ENCODE results near the gene ADAP1. TPM values are rescaled to one million over a fixed set of nuclear protein-coding genes. Genes with fewer than 3 reads are reported as not detected.

The ADAP1 gene, protein sequence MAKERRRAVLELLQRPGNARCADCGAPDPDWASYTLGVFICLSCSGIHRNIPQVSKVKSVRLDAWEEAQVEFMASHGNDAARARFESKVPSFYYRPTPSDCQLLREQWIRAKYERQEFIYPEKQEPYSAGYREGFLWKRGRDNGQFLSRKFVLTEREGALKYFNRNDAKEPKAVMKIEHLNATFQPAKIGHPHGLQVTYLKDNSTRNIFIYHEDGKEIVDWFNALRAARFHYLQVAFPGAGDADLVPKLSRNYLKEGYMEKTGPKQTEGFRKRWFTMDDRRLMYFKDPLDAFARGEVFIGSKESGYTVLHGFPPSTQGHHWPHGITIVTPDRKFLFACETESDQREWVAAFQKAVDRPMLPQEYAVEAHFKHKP
- 3.7 to 5.1 TPM (median 4.0 TPM) in 5 replicates for total RNA-seq (2022; extraction: Qiagen RNA extraction; ENCODE audit: low read depth)

DNA sequence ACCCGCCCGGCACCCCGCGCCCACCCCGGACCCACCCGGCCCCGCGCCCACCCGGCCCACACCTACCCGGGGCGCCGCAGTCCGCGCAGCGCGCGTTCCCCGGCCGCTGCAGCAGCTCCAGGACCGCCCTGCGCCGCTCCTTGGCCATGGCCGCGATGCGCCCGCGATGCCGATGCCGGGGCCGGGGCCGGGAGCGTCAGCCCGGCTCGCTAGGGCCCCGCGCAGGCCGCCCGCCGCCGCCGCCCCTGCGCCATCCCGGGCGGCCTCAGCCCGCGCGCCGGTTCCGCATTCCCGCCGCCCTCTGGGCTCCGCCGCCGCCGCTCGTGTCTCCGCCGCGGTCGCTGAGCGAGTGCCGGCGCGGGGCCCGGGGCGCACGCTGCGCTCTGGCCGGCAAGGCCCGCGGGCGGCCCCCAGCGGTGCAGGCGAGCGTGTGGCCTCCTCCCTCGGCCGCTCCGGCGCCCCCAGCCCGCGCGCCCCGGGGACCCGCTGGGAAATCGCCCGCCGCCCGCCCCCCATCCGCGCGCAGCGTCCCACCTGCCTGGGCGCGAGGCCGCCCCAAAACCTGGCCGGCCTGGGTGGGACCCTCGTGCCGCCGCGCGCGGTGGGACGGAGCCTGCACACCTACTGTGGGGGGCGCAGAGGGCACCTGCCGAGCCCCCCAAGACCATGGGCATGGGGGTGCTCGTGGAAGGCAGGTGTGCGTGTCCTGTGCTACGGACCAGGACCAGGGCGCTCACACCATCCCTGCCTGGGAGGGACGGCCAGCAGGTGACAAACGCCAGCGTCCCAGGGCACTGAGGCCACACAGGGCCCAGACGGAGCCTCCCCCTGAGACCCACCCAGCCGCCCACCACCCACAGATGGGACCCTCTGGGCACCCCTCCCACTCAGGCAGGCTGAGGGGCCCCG is at the start of gene ADAP1:
Gene ADAP1, minus strand, starts transcription at position 351 of the 909 bp plus-strand sequence. Its CDS starts 203 bp downstream, at position 148.

DNA sequence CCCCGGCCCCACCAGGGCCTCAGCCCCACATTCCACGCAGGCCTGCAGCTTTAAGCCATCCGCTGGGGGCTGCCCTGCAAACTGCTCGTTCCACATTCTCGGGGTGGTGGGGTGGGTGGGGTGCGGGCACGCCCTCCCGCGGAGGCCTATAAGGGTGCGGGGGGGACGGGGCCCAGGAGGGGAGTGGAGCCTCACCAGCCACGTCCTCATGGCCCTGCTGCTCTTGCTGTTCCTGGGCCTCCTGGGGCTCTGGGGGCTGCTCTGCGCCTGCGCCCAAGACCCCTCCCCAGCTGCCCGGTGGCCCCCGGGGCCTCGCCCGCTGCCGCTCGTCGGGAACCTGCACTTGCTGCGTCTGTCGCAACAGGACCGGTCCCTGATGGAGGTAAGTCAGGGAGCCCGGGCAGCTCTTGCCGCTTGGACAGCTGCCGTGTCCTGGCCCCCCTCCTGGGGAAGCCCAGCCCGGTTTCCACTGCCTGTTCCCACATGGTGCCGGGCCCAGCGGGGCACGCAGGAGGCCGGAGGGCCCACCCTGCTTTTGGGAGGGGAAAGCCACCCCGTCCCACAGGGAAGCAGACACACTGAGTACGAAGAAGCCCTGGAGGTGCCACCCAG is 28.6 kb upstream of the ADAP1 start, which contains the start of gene CYP2W1:
Gene CYP2W1, plus strand, starts transcription at position 178 of the 612 bp plus-strand sequence. Its CDS starts 31 bp downstream, at position 209.

DNA sequence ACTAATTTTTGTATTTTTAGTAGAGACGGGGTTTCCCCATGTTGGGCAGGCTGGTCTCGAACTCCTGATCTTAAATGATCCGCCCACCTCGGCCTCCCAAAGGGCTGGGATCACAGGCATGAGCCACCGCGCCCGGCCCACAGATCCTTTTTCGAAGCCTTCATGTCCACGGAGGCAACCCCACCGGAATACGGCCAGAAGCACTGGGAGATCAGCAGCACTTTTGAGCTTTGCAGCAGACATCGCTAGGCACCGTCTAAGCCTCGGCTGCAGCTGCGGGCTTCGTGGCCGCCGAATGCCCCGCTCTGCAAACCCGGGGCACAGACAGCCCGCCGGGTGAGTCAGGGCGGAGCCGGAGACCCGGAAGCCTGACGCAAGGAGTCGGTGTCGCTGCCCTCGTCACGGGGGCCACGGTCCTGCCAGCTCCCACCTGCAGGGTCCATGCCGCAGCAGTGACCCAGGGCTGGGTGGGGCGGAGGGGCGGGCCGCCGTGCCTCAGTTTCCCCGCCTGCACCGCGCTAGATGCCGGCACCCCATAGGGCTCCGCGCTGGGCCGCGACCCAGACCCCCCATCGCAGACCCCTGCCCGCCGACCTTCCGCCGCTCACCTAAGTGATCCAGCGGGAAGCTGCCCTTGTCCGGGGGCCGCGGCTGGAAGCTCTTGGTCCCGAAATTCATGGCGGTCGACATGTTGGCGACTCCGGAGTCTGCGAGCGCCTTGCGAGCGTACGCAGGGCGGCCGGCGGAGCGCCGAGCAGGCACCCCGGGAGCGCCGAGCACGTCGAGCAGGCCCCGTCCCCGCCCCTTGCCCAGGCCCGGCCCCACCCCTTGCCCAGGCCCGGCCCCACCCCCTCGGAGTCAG is 20.6 kb upstream of the ADAP1 start, which contains the start of gene COX19:
Gene COX19, minus strand, starts transcription at position 730 of the 862 bp plus-strand sequence. Its CDS starts 40 bp downstream, at position 690.

DNA sequence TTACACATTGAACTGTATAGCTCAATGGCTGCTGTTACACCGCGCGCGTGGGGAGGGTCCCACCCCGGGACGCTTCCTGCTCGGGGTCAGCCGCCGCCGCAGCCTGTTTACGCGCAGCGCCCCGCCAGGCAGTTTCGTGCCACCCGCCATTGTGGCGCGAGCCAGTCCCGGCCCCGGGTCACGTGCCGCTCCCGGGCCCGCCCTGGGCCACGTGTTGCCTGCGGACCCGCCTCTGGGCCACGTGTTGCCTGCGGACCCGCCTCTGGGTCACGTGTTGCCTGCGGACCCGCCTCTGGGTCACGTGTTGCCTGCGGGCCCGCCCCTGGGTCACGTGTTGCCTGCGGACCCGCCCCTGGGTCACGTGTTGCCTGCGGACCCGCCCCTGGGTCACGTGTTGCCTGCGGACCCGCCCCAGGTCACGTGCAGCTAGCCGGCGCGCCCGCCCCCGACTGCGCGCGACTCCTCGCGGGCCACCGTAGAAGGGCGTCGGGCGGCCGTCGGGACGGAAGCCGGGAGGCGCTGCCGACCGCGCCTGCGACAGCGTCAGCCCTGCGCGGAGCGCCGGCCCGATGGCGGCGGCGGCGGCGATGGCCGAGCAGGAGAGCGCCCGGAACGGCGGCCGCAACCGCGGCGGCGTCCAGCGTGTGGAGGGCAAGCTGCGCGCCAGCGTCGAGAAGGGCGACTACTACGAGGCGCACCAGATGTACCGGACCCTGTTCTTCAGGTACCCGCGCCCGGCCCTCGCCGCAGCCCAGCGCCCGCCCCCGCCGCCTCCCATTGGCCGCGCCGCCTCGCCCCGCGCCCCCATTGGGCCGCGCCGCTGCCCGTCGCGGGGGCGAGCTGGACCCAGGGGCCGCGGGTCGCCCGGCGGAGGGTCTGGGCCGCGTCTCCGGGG is 78.2 kb downstream of the ADAP1 start, which contains the start of gene GET4:
Gene GET4, plus strand, starts transcription at position 478 of the 895 bp plus-strand sequence. Its CDS starts 92 bp downstream, at position 570.

Other genes with a start within 250 kb of the ADAP1 start
- 37.4 to 49.1 TPM (median 45.2 TPM) in 5 replicates for gene DNAAF5, start 228.0 kb downstream of the ADAP1 start, total RNA-seq (2022; extraction: Qiagen RNA extraction; ENCODE audit: low read depth)
- 24.6 to 29.9 TPM (median 28.4 TPM) in 5 replicates for gene PRKAR1B, start 227.4 kb downstream of the ADAP1 start, total RNA-seq (2022; extraction: Qiagen RNA extraction; ENCODE audit: low read depth)
- gene SUN1, start 122.2 kb downstream of the ADAP1 start, total RNA-seq (2022; extraction: Qiagen RNA extraction; ENCODE audit: low read depth), result 61.7 to 95.0 TPM (median 81.5 TPM) in 5 replicates
- gene GET4, start 78.1 kb downstream of the ADAP1 start, total RNA-seq (2022; extraction: Qiagen RNA extraction; ENCODE audit: low read depth), result 46.5 to 68.4 TPM (median 59.3 TPM) in 5 replicates
- gene COX19, start 20.9 kb upstream of the ADAP1 start, total RNA-seq (2022; extraction: Qiagen RNA extraction; ENCODE audit: low read depth), result 5.3 to 7.5 TPM (median 5.6 TPM) in 5 replicates
- 0.05 to 0.09 TPM (median 0.07 TPM) in 3 of 5 replicates, not detected in the others for gene CYP2W1, start 28.5 kb upstream of the ADAP1 start, total RNA-seq (2022; extraction: Qiagen RNA extraction; ENCODE audit: low read depth)
- 1.5 to 2.2 TPM (median 1.5 TPM) in 5 replicates for gene GPR146, start 89.9 kb upstream of the ADAP1 start, total RNA-seq (2022; extraction: Qiagen RNA extraction; ENCODE audit: low read depth)
- gene GPER1, start 133.4 kb upstream of the ADAP1 start, total RNA-seq (2022; extraction: Qiagen RNA extraction; ENCODE audit: low read depth), result 0.72 to 1.2 TPM (median 0.79 TPM) in 5 replicates
- 55.8 to 60.9 TPM (median 59.6 TPM) in 5 replicates for gene ZFAND2A, start 205.5 kb upstream of the ADAP1 start, total RNA-seq (2022; extraction: Qiagen RNA extraction; ENCODE audit: low read depth)